Measurements from ENCODE around the gene TRPC4. TPM values are rescaled to one million over a fixed set of nuclear protein-coding genes. Genes with fewer than 3 reads are reported as not detected.

The TRPC4 gene
- total RNA-seq, 1 donor from 2014 or later, result 6.5 TPM

- DNase-seq (ENCODE audit: low spot score), result no peak
- no peaks in the 10 kb centered on the region for H3K36me3 Mint-ChIP-seq (ENCODE audit: low read depth, unreplicated experiment)
Observed at GRCh38 chr13:37657134-37657533, 212.4 kb downstream of the TRPC4 start.

GRCh38 chr13:37656247-37656940, 213.2 kb downstream of the TRPC4 start:
- DNase-seq (ENCODE audit: low spot score), result no peak
- TF ChIP-seq, protein P1, sequence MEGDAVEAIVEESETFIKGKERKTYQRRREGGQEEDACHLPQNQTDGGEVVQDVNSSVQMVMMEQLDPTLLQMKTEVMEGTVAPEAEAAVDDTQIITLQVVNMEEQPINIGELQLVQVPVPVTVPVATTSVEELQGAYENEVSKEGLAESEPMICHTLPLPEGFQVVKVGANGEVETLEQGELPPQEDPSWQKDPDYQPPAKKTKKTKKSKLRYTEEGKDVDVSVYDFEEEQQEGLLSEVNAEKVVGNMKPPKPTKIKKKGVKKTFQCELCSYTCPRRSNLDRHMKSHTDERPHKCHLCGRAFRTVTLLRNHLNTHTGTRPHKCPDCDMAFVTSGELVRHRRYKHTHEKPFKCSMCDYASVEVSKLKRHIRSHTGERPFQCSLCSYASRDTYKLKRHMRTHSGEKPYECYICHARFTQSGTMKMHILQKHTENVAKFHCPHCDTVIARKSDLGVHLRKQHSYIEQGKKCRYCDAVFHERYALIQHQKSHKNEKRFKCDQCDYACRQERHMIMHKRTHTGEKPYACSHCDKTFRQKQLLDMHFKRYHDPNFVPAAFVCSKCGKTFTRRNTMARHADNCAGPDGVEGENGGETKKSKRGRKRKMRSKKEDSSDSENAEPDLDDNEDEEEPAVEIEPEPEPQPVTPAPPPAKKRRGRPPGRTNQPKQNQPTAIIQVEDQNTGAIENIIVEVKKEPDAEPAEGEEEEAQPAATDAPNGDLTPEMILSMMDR (IDR thresholded peaks at IDR 0.05; ENCODE audit: unreplicated experiment), result no peak
- Mint-ChIP-seq H3K4me3 (ENCODE audit: unreplicated experiment) (no peak overlapping the region), H3K4me1 (ENCODE audit: unreplicated experiment) (peaks cover 3% of the 10 kb centered on the region), H3K9me3 (ENCODE audit: unreplicated experiment) (no peaks in the 10 kb centered on the region), H3K36me3 (ENCODE audit: low read depth, unreplicated experiment) (no peaks in the 10 kb centered on the region), H3K27me3 (ENCODE audit: unreplicated experiment) (no peaks in the 10 kb centered on the region), H3K27ac (ENCODE audit: unreplicated experiment) (no peak overlapping the region)

More at GRCh38 chr13:37657134-37657533, 212.4 kb downstream of the TRPC4 start:
- no peak overlapping the region for H3K27ac Mint-ChIP-seq (ENCODE audit: unreplicated experiment)
- H3K4me3 Mint-ChIP-seq (ENCODE audit: unreplicated experiment), result no peak overlapping the region
- peaks cover 3% of the 10 kb centered on the region for H3K4me1 Mint-ChIP-seq (ENCODE audit: unreplicated experiment)
- no peaks in the 10 kb centered on the region for H3K9me3 Mint-ChIP-seq (ENCODE audit: unreplicated experiment)
- TF ChIP-seq, protein P1 (IDR thresholded peaks at IDR 0.05; ENCODE audit: unreplicated experiment), result no peak
- H3K27me3 Mint-ChIP-seq (ENCODE audit: unreplicated experiment), result no peaks in the 10 kb centered on the region

- TF ChIP-seq, protein P1 (IDR thresholded peaks at IDR 0.05; ENCODE audit: unreplicated experiment), result no peak
- Mint-ChIP-seq H3K27ac (ENCODE audit: unreplicated experiment) (no peak overlapping the region), H3K27me3 (ENCODE audit: unreplicated experiment) (no peaks in the 10 kb centered on the region), H3K36me3 (ENCODE audit: low read depth, unreplicated experiment) (no peaks in the 10 kb centered on the region), H3K4me3 (ENCODE audit: unreplicated experiment) (no peak overlapping the region), H3K4me1 (ENCODE audit: unreplicated experiment) (peaks cover 3% of the 10 kb centered on the region), H3K9me3 (ENCODE audit: unreplicated experiment) (no peaks in the 10 kb centered on the region)
- DNase-seq (ENCODE audit: low spot score), result no peak
Observed at GRCh38 chr13:37652596-37652995, 217.0 kb downstream of the TRPC4 start.

GRCh38 chr13:37651891-37652290, 217.7 kb downstream of the TRPC4 start:
- Mint-ChIP-seq H3K4me1 (ENCODE audit: unreplicated experiment) (peaks cover 8% of the 10 kb centered on the region), H3K27me3 (ENCODE audit: unreplicated experiment) (no peaks in the 10 kb centered on the region)

DNA sequence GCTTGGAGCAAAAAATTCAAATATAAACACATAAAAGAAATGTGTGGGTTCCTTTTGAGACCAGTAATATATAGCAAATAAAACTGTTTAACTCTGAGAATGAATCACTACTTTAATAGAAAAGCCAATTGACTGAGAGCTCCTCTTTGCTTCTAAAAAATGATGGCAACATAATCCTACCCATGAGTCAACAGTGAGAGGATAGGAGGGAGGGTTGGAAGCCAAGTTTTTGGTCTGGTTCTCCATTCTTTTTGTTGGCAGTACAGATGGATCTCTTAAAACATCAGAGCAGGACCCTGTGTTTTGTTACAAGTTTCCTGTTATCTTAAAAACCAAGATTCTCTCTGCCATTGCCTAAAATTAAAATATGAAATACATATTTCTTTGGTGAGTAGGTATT, 221.0 kb downstream of the TRPC4 start:
- no peak for DNase-seq (ENCODE audit: low spot score)
- Mint-ChIP-seq H3K27ac (ENCODE audit: unreplicated experiment) (no peak overlapping the region), H3K4me3 (ENCODE audit: unreplicated experiment) (no peak overlapping the region), H3K4me1 (ENCODE audit: unreplicated experiment) (peaks cover 24% of the 10 kb centered on the region), H3K36me3 (ENCODE audit: low read depth, unreplicated experiment) (no peaks in the 10 kb centered on the region), H3K27me3 (ENCODE audit: unreplicated experiment) (no peaks in the 10 kb centered on the region), H3K9me3 (ENCODE audit: unreplicated experiment) (no peaks in the 10 kb centered on the region)
- TF ChIP-seq, protein P1 (IDR thresholded peaks at IDR 0.05; ENCODE audit: unreplicated experiment), result no peak

More at GRCh38 chr13:37651891-37652290, 217.7 kb downstream of the TRPC4 start:
- Mint-ChIP-seq H3K36me3 (ENCODE audit: low read depth, unreplicated experiment) (no peaks in the 10 kb centered on the region), H3K4me3 (ENCODE audit: unreplicated experiment) (no peak overlapping the region), H3K27ac (ENCODE audit: unreplicated experiment) (no peak overlapping the region), H3K9me3 (ENCODE audit: unreplicated experiment) (no peaks in the 10 kb centered on the region)
- TF ChIP-seq, protein P1 (IDR thresholded peaks at IDR 0.05; ENCODE audit: unreplicated experiment), result no peak
- DNase-seq (ENCODE audit: low spot score), result no peak

Measured in endothelial cell (in vitro differentiated cells).